ENCODE measurements around the gene OS9.

Gene OS9

GRCh38 chr12:57723630-57723962 is 29.7 kb downstream of the OS9 start:
- no peak for DNase-seq (ENCODE audit: low spot score)

DNA sequence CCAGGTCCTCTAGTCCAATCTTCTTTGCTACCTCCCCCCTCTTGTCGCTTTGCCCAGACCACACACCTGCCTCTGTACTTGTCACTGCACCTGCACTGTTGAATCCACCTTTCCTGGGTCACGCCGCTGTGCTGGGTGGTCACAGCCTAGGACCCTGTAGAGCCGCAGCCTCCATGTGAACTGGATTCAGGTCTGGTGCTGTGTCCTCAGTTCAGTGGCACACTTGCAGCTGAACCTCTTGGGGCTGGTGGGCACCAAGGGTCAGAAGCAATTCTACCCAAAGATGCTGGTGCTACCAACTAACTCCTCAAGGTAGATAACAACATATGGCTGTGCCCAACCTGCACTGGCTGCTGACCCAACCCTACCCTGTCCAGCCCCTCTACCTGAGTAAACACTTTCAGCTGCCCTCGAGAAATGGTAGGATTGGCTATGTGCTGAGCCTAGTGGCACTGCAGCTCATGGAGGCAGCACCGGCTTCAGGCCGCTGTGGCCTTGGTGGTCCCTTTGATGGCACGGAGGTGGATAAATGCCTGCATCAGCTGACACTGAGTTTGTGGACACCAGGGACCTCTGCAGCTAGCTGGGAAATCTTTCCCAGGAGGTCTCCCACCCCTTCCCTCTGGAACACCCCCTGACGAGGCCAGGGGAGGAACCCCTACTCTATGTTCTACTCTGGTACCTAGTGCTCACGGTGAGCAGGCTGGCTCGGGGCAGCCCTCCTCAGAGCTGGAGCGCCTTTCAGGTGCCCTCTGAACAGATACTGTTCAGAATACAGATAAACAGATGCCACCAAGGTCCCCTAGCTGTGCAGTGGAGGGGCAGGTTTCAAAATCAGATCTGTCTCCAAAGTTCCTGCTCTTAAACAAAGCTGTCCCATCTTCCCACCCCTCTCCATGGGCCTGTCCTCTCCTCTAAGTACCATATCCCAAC is 30.3 kb downstream of the OS9 start:
- no peak for DNase-seq (ENCODE audit: low spot score)

DNA sequence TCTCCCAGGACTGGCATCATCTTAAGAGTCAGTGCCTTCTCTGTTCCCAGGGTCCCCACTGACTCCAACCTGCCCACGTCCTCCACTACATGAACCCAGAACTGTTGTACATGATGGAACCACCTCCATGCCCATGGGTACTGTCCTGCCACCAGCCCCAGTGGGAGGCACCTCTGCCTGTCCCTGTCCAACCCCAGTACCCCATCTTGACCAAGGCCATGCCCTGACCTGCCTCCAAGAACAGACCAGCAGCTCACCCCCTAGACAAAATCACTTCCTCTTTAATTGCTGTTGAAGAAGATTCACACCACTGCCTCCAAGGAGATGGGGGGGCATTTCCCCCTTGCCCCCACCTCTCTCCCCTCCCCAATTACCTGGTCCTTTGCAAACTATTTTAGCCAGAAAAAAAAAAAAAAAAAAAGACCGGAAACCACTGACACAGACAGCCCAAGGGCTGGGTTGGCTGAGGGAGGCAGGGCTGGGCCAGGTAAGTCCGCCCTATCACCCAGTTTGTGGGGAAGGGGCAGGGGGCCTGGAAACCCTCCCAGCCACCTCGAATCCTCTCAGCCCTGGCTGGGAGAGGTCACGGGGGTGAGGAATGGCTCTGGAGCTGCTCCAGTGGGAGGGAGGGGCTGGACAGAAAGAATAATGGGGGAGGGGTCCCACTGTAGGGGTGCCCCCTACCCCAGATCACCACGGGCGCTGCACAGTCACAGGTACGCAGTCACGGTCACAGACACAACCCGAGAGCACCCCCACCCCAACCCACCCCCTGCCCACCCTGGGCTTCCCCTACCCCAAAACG is 31.2 kb downstream of the OS9 start:
- no peak for DNase-seq (ENCODE audit: low spot score)

DNA sequence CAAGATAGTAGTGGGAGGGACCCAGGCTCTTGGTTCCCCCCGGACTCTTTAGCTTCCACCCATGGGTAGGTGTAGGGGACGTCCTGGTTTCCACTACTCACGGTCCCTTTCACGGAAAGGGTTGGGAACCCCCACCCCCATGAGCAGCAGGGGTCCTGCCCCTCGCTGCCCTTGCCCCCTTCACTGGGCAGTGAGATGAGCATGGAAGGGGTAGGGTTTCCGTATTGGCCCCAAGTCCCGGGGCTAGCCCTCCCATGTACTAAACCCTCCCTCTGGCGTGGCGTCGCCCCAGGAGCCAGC is 31.9 kb downstream of the OS9 start:
- no peak for DNase-seq (ENCODE audit: low spot score)

DNA sequence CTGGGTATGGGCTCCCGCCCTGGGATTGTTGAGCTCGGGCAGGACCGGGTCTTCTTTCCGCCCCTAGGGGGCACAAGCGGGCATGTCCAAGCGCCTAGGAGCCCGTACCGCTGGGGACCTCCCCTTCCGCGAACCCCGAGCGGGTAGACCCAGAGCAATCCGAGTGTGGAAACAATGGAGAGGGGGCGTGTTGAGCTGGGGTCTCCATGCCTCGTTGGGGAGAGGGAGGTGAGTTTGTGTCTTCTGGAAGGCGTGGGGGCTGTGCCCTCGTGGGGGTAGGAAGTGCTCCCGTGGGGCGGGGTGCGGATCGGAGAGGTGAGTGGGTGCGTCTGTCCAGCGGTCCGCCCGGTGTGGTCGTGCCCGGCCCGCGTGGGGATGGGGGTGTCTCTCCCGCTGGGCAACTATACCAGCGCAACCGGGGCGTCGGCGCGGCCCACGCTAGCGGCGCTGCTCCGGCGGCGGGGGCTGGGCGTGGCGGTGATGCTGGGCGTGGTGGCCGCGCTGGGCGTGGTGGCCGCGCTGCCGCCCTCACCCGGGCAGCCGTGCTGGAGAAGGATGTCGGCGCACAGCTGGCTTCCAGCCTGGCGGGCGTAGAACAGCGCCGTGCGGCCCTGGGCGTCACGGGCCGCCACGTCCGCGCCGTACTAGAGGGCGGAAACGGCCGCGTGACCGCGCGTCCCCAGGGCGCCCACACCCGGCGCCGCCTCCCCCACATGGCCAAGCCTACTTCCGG is 32.4 kb downstream of the OS9 start:
- peak; percentile 30 for DNase-seq (ENCODE audit: low spot score)

GRCh38 chr12:57726884-57727757 is 33.2 kb downstream of the OS9 start:
- no peak for DNase-seq (ENCODE audit: low spot score)

DNA sequence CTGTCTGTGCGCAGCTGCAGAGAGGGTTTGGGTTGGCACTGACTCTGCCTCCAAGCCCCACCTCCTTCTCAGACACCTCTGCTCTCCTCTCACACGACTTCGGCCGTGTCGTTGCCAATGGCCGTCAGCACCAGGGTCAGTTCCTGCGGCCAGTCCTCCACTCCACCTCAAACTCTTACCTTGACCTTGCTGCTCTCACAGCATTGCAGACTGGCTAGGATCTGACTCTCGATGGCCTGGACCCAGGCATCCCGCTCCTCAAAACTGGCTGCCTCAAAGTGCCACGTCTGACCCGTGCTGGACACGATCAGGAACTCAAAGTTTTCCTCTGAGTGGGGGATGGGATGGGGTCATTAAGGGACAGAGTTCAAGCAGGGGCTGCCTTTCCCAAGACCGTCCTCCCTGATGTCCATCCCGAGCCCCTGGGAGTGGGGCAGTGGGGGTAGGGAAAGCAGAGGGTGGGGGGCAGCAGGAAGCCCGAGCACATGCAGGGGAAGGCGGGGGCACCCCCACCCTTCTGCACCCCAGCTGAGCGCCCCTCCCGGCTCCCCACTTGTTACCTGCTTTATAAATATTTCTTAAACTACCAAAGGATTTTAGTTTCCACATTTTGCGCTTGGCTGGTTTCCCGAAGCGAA is 33.9 kb downstream of the OS9 start:
- DNase-seq (ENCODE audit: low spot score), result no peak

- DNase-seq (ENCODE audit: low spot score), result no peak
These were observed 35.5 kb downstream of the OS9 start for GRCh38 chr12:57729321-57729844.

DNA sequence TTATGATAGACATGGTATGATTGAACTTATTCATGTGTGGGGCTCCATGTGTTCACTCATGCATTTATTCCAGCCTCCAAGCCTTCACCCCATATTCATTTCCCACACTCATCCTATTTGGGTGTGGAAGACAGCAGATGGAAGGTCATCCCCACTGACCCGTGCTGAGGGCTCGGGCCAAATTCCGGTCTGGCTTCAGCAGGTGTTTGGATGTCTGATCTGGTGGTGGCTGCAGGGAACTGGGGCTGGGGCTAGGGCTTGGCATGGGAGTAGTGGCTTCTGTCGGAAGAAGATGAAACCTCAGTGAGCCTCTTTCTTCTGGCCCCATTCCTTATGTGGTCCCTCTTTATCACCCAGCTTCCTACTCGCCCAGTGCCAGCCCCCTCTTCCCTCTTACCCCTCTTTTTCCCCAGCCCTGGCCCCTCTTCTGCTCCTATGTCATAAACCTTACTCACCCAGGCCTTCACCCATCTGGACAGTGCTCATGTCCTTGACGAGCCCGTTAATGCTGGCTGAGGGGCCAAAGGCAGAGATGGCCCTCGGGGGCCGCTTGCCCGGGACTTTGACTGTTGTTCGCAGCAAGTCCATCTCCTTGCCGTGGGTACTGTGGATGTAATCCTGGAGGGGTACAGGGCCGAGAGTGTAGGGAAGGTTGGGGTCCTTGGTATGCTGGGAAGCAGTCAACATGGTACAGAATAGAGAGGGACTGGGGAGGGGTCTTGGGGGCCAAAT is 36.6 kb downstream of the OS9 start:
- no peak for DNase-seq (ENCODE audit: low spot score)

- DNase-seq (ENCODE audit: low spot score), result no peak
These were observed 37.6 kb downstream of the OS9 start for GRCh38 chr12:57731411-57732080.

- no peak for DNase-seq (ENCODE audit: low spot score)
These were observed 38.3 kb downstream of the OS9 start for GRCh38 chr12:57732270-57732669.

DNA sequence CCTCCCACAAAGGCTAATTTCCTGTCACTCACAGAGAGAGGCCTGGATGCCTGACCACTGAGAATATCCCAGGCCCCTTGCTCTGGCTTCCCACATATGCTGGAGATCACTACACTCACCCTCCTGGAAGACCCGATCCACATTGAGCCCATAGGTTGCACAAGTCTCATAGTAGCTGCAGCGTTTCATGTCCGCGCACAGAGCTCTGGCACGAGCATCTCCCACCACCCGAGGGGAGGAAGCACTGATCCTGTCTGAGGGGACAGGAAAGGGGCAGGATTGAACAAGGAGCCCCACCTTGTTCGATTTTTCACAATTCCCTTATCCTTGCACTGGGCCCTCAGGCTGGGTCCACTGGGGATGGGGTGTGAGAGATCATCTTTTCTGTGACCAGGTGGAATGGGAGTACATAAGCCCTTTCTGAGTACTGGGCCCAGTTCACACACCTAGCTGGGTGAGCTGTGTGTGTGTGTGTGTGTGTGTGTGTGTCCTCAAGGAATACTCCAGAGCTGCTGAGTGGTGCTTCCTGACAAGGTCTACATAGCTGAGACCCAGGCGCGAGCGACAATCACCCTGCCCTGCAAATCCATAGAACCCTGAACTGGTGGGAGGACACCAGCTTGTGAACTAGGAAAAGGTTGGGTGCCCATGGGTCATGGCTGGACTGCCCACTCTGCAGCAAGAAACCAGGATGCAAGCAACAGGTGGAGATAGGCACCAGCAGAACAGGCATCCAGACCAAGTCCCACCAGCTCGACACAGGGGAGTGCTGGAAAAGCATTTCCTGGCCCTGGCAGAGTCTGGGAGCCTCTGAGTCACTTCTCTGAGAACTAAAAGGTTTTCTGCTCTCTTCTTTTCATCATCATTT is 39.0 kb downstream of the OS9 start:
- no peak for DNase-seq (ENCODE audit: low spot score)

GRCh38 chr12:57733928-57734327 is 40.0 kb downstream of the OS9 start:
- DNase-seq (ENCODE audit: low spot score), result no peak

GRCh38 chr12:57734591-57734990 is 40.7 kb downstream of the OS9 start:
- DNase-seq (ENCODE audit: low spot score), result no peak

DNA sequence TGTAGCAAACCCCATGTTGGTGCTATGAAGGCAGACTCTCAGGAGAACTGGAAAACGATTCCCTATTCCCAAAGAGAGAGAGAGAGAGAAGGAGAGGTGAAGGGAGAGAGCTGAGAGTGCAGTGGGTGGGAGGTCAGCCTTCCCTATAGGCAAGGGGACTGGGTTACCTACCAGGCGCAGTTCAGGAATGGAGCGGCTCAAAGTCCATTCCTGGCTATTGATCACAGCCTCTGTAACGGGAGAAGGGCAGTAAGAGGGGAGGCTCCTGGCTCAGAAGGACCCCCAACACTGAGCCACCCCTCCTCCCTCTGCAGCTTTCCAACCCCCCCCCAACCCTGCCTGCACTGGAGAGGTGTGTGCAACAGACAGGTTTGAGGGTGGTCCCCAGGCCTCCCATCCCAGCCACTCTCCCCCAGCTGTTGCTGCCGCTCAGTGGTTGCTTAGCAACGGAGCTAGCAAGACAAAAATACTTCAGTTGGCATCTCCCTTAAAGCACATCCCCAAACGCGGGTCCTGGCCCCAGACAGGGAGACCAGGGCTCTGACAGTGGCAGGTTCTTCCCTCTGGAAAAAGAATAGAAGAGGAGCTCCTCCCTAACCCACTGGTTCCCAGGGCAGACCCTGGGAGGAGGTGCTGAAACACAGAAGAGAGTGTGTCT is 41.4 kb downstream of the OS9 start:
- no peak for DNase-seq (ENCODE audit: low spot score)

GRCh38 chr12:57735952-57736740 is 42.2 kb downstream of the OS9 start:
- DNase-seq (ENCODE audit: low spot score), result no peak

DNA sequence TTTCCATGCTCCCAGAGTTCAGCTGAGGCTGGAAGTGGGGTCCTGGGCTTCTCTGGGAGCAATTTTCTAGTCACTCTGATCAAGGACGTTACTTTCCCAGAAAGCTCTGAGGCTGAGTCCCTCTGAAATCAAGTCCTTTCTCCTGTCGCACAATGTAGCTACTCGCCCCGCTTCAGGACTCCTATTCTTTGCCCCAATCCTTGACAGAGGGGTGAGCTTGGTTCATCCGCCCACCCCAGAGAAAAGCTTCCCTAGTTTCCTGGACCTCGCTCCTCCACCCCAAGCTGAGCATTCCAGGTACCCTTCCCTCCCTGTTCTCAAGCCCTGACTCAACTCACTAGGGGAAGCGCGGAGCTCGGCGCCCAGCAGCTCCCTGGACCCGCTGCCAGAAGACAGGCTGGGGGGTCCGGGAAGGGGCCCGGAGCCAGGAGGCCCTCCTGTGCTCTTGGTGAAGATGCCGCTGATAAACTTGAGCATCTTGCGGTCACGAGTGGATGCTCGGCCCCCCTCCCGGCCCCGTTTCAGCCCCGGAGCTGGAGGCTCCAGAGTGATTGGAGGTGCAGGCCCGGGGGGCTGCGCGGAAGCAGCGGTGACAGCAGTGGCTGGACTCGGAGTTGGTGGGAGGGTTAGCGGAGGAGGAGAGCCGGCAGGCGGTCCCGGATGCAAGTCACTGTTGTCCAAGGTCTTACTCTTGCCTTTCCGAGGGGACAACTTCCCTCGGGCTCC is 43.0 kb downstream of the OS9 start:
- no peak for DNase-seq (ENCODE audit: low spot score)
